Activated naive CD4-positive, alpha-beta T cell treated with Interleukin-2 at 50 U/mL for 16 hours (primary cell): Measurements from ENCODE around the gene LETMD1.
A peak's percentile ranks its signal among the peaks of the same experiment; 100 is the strongest.
"Not testable (repeated sequence)": the region's sequence is repeated elsewhere in the genome, so short reads cannot be mapped to it uniquely, and the experiment has no call there.

Source experiments
- DNase-seq: peaks from one replicate; pipeline ENCODE4 v3.0.0-alpha.2; 2020

LETMD1 gene, protein sequence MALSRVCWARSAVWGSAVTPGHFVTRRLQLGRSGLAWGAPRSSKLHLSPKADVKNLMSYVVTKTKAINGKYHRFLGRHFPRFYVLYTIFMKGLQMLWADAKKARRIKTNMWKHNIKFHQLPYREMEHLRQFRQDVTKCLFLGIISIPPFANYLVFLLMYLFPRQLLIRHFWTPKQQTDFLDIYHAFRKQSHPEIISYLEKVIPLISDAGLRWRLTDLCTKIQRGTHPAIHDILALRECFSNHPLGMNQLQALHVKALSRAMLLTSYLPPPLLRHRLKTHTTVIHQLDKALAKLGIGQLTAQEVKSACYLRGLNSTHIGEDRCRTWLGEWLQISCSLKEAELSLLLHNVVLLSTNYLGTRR

DNA sequence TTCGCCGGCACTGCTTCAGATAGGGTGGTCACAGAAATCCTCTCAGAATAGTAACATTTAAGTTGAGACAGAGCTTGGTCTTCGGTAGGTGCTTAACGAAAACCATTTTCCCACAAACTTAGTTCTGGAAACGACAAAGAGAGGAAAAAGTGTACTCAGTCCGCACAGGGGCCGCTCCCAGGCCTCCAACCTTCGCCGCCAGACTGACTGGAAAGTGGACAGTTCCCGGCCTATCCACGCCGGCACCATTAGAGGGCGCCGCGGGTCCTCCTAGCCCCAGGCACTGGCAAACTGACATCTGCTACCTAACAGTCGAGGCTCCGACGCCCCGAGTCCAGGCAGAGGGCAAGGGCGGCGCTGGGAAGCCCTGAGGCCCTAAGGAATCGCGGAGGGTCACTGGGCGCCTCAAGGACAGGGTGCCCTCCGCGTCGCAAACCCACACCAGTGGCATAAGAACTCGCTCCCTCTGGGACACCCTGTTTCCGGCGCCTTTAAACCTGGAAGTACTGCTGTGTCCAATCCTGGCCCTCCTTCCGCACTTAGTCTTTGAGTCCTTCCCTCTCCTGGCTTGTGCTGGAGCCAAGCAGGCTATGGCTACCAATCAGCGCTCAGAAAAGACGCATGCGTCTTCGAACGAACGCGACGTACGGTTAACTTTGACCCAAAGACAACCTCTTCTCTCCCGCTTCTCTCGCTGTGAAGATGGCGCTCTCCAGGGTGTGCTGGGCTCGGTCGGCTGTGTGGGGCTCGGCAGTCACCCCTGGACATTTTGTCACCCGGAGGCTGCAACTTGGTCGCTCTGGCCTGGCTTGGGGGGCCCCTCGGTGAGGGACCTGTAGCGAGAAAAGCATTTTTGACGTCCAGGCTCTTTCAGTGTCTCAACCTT lies at the start of gene LETMD1:
TSS of gene LETMD1 (plus strand) at position 673 of the 886 bp plus-strand sequence. CDS start at position 703, 30 bp downstream.
- DNase-seq: peak; percentile 90

DNA sequence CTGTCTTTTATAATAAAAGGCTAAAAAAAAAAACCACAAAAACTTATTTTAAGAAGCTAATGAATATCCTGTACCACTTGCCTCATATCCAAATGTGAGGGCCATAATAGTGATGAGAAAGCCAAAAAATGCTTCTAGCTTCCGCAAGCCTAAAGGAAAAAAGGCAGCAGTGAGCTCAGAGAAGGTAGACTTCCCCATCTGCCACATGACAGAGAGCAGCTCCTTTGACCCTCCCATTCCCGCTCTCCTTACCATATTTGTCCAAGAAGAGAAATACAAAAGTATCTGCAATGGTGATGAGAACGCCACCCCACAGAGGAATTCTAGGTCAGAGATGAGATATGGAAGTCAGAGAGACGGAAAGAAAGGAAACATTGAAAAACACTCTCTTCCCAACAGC lies 49.0 kb upstream of the LETMD1 start:
- no peak for DNase-seq

DNA sequence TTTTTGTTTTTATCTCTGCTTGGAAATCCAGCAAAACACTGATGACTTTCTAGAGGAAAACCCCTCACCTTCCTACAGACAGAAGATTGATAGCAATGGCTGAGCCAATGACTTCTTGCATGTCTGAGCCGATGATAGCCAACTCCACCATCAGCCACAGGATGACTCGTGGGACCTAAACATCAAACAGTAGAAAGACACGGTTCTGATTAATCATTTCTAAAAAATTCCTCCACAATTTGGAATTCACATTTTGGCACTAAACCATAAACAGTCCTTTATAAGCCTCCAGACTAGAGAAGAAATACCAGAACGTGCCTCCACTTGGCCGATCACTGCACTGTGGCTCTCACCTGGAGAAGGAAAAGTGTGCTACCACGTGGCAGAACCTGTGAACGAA lies 47.9 kb upstream of the LETMD1 start:
- DNase-seq: no peak

DNA sequence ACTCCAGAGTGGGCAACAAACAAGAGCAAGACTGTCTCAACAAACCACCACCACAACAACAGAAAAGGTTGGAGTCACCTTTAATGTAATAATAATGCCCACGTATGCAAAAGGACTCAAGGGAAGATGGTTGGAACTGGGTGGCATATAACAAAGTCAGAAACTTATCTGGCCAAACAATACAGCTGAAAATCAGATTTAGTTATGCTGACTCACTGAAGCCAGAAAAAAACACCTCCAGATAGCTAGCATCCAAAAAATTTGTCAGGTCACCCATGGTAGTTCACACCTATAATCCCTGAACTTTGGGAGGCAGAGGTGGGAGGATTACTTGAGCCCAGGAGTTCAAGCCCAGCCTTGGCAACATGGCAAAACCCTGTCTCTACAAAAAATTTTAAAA lies 46.3 kb upstream of the LETMD1 start:
- no peak for DNase-seq

DNA sequence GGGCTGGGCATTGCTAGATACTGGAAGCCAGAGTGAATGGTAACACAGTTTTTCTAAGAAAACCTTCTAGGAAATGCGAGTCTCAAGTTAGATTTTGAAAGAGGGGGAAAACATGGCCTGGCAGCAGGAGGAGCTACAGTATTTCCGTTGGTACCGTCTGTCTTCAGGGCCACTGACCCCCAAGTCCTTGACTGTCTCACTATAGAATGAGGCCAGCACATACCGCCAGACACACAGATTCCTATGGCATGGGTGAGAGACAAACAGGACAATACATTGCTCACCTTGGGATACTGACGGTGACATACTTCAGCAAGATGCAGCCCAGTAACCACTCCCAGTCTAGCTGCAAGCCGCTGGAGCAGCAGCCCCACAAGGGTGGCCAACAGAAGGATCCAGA lies 43.6 kb upstream of the LETMD1 start:
- no peak for DNase-seq

DNA sequence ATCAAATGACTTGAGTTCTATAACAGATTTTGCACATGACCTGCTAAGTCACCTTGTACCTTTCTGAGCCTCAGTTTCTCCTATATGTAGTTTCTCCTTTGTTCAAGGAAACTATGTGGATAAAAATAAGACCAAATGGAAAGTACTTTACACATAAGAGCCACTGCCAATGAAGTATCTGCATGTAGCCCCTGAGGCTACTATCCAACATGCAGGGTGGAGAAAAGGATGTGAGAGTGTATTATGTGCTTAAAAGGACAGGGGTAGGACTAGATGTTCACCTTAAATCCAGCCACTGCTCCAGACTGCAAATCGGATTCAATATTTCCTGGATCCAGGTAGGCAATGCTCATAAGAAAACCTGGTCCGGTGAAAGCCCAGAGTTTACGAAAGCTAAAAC lies 43.1 kb upstream of the LETMD1 start:
- no peak for DNase-seq

DNA sequence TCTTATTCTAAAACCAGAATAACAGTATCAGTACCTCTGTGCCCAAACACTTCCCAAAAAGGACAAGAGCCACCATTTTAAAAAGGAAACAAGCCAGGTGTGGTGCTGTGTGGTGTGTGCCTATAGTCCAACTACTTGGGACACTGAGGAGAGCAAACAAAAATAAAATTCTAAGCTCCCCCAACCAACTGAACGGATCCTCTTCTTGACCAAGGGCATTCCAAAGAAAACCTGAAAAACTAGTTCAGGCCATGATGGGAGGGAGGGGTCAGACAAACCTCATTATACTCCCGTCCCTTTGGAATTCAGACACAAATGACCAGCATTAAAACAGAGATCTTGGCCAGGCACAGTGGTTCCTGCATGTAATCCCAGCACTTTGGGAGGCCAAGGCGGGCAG lies 42.5 kb upstream of the LETMD1 start:
- no peak for DNase-seq

DNA sequence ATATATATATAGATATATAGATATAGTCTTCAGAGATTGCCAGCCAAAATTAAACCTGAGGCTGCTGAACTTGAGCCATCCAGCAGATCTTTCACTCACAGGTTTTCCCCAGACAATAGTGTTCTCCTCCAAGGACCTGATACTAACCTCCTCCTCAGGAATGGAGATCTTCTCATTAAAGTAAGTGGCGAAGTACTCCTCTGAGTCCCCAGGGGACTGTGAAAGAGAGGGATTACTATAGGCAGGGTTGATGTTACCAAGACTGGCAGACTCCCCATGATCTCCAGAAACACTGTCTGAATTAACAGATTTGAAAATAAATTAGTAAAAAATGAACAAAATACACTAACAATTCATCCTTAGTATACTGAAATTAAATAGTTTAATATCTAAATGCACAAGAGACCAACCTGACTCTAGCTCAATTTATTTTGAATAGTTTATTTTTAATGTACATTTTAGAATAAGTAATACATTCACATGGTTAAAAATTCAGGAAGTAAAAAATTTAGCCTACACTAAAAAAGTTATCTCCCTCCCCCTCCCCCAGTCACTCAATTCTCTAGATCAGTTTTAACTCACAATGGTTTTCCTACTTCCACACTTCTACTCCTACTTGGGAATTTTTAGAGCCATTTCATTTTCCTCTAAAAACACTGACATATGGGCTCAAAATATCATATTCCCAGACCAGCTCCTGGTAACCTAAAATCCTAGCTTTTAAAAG lies 39.6 kb upstream of the LETMD1 start:
- no peak for DNase-seq

DNA sequence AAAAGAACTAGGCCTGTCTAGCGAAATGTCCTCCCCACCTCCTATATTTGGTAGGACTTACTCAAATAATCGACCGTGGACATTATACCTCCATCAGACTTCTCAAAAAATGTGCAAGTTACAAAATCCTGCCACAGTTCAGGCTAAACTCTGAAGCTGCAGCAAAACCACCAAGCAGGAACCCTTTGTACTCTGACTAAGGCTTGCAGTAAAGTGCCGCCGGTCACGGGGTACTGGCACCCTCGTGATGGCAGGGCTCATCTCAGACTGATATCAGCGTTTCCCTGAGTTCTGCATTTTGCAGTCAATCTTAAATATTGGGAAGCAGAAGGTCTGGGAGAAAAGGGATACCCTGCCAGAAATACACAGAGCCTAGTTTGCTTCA lies 39.1 kb upstream of the LETMD1 start:
- peak; percentile 34 for DNase-seq

DNA sequence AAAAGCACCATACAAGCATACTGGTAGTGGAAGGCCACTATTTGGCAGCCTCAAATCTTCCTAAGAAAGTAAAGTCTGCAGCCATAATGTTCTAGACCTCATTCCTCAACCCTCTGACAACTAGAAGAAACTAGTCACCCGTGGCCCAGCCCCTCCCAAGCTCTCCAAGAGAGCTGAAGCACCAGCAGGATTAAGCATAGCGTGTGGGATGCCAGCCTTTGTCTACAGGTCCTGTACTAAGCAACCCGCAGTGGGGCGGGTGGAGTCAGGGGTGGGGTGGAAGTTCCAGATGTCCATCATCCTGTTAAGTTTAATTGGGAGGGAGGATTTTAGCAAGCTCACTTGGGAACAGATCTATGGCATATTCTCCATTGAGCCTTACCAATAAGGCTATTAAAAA lies 36.2 kb upstream of the LETMD1 start:
- no peak for DNase-seq

DNA sequence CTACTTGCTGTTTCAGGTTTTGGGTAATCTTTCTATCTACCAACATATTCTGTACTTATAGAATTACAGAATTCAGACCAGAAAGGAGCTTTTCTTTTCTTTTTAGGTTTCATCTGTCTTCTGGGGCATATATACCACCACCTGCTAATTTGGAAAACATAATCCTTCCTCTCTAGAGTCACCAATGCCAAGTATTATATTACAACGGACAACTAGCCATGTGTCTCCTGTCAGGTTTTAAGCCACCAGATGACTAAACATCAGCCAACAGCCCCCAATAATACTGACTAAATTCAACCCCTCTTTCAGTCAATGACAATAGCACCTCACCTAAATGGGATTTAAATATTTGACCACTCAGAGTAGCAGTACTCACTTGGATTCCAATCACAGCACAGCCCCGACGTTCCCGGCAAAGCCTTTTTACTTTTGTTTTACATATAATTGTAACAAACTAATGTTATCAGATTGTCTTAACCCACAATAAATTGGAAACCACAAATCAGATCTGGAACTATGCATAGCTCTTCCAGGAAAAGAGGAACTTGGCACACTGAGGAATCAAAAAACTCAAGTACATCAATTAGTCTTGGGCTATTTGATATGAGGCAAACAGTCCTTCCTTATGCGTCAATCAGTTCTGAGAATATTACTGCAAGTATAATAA lies 35.4 kb upstream of the LETMD1 start:
- no peak for DNase-seq

DNA sequence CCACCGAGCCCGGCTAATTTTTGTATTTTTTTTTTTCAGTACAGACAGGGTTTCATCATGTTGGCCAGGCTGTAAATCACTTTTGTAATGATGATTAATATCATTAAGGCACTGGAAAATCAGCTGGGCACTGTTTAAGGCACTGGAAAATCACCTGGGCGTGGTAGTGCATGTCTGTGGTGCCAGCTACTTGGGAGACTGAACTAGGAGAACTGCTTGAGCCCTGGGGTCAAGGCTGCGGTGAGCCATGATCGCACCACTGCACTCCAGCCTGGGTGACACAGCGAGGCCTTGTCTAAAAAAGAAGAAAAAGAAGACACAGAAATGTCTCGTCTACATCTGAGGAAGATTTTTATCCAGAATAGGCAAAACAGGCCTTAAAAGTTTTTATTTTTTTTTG lies 34.7 kb upstream of the LETMD1 start:
- no peak for DNase-seq

DNA sequence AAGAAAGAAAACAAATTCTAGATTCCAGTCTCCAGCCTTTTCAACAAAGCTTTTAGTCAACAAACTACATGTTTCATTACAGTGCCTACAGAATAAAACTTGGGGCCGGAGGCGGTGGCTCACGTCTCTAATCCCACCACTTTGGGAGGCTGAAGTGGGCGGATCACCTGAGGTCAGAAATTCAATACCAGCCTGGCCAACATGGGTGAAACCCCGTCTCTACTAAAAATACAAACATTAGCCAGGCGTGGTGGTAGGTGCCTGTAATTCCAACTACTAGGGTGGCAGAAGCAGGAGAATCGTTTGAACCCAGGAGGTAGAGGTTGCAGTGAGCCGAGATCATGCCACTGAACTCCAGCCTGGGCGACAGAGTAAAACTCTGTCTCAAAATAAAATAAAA lies 33.7 kb upstream of the LETMD1 start:
- not testable (repeated sequence) for DNase-seq

DNA sequence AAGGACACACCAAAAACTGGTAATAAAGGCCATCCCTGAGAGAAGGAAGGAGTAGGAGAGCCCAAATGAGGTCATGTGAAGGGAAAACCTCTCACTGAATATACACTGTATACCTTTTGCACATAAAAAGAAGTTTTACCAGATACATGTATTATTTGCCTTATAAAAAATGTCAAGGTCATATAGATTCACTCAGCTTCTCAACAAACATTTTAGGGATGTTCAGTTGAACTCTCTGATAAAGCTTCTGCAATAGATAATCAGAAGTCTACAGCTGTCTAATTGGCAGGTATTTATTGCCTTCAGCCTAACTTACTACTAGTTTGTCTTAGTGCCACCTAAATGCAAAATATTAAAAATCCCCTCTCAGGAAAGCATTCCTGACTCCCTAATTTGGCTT lies 30.7 kb upstream of the LETMD1 start:
- DNase-seq: no peak

DNA sequence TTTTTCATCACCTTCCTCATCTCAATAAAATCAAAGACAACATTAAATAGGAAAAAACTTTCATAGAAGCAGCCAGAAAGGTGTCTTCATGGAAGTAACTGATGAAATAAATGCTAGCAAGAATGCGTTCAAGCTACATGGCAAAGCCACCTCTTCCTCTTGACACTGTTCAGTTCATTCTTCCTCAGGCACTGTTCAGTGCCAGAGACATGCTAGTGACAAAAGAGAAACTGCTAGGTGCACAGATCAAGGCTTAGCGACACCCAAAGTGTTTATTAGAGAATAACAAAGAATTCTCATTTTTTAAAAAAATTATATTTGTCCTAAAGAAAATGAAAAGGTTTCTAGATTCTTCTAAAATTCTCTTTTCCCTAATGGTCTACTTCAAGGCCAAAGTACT lies 29.2 kb upstream of the LETMD1 start:
- no peak for DNase-seq

DNA sequence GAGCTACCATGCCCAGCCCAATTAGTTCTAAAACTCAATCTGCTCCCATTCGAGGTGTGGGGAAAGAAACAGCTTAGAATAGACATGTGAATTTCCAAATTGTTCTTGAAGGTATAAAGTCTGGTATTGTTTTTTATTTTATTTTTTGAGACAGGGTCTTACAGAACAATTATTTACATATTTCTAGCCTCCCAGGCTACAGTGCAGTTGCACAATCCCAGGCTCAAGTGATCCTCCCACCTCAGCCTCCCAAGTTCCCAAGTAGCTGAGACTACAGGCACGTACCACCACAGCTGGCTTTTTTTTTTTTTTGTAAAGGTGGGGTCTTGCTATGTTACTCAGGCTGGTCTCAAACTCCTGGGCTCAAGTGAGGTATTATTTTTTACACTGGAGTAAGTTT lies 28.2 kb upstream of the LETMD1 start:
- DNase-seq: no peak

DNA sequence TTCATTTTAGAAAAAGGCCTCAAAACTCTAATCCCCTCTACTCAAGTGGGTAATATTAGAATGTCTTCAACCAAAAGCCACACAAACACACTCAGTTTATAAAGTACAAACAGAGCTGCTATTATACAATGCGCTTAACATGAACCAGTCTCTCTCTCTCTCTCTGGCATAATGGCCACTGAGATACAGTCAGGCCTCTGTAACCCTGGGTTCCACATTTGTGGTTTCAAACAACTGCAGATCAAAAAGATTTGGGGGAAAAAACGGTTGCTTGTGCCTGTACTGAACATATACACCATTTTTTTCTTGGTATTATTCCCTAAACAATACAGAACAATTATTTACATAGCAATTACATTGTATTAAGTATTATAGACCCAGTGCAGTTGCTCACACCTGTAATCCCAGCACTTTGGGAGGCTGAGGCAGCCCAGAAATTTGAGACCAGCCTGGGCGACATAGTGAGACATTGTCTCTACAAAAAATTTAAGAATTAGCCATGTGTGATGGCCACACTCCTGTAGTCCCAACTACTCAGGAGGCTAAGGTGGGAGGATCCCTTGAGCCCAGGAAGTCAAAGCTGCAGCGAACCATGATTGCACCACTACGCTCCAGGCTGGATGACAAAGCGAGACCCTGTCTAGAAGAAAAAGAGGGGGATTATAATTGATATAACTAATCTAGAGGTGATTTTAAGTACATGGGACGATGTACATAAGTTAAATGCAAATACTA lies 27.5 kb upstream of the LETMD1 start:
- no peak for DNase-seq

DNA sequence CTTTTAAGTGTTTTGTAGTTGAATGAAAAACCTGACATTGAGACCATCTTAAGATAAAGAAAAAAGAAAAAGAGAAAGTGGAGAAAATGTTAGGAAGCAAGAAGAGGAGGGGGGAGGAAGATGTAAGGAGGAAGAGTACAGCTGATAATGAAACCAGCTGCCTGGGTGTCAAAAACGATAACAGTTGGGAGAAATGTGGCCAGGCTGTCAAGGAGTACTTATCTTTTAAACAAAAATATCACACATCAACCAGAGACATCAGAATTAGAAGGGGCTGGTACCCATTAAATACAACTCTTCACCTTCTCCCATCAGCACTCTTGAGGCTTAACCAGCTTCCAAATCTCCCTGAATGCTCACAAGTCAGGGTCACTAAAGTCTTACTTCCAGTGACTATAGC lies 26.4 kb upstream of the LETMD1 start:
- no peak for DNase-seq

DNA sequence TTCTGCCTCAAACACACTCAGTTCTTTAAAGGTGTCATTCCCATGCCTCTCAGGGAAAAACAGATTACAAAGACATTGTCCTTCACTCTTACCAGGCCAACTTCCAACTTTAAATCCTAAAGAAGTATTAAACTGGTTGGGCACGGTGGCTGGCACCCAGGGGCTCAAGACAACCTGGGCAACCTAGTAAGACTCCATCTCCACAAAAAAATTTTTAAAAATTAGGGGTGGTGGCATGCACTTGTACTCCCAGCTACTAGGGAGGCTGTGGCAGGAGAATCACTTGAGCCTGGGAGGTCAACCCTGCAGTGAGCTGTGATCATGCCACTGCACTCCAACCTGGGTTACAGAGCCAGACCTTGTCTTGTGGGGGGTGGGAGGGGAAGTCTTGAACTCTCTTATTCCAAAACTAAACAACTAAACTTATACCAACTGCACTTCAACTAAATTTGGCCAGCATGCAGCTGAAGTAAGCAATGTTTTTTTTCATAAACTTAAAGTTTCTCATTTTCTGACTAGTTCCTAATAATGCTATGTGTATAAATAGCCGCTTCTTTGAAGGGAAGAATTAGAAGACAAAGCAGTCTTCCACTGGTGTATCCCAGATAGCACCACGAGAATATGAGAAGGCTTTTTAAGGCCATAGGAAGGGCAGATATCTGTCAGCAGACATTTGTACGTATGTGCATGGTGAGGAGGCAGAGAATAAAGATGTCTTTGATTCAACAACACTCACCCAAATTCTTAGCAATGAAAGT lies 24.3 kb upstream of the LETMD1 start:
- no peak for DNase-seq

DNA sequence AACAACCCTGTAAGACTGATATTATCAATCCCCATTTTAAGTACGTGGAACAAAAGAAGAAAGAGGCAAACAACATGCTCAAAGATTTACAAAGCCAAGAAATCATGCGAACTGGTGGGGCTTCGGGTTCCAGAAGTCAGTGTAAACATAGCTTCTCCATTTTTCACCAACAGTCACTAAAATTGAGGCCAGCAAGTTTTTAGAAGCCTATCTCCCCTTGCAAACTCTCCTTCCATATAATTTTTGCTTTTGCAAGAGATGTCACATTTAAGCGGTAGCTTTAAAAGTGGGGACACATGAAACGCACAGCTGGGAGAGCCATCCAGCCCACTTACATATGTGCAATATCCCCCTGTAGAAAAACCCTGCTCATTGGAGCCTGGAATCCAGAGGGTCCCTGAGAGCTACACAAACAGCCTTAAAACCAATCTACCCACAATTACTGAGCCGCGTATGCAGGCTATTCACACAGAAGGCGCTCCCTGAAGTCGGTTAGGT lies 22.7 kb upstream of the LETMD1 start:
- DNase-seq: no peak
